ENCODE results near the gene TMEM132D. TPM values are rescaled to one million over a fixed set of nuclear protein-coding genes. Genes with fewer than 3 reads are reported as not detected.

Gene TMEM132D
- total and polyA plus RNA-seq, 2 donors from 2014 or later, result 0.13 TPM; not detected in 1

DNA sequence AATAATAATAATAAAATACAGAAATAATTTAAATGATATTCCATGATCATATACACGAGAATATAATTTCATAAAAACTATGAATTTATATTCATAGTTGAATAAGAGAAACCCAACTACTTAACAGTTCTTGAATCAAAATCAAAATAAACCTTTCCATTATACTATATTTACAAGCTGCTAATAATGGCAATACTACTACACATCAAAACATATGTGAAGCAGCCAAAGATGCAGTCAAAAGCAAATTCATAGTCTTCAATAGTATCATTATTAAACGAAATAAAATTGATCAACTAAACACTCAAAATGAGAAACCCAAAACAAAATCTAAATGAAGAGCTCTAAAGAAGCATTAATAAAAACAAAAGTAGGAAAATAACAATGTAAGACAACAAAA is 197.1 kb downstream of the TMEM132D start:
- intact Hi-C loops (cut with DNase I), result no loop called here
- DNase-seq (no peak), FAIRE-seq (no peak)
- Histone ChIP-seq H3K4me1 (ENCODE audit: control insufficient read depth in 2 of 3, insufficient read depth in 2 of 3, low read depth in 1 of 3, low read length in 3 of 3) (no peaks in the 10 kb centered on the region), H3K27me3 (ENCODE audit: control insufficient read depth, insufficient read depth, low read length) (no peaks in the 10 kb centered on the region), H3K27ac (ENCODE audit: low read depth in 2 of 2, low read length in 2 of 2) (no peak overlapping the region), H3K9ac (ENCODE audit: low read length in 3 of 3) (no peak overlapping the region), H3K4me3 (ENCODE audit: low read length in 3 of 3) (no peak overlapping the region), H3K9me3 (ENCODE audit: control insufficient read depth in 2 of 3, insufficient read depth in 1 of 3, low read length in 3 of 3) (peaks cover 0 to 12% (median 0%) of the 10 kb centered on the region in 3 donors), H3K36me3 (ENCODE audit: control insufficient read depth in 2 of 3, insufficient read depth in 3 of 3, low read length in 3 of 3) (no peaks in the 10 kb centered on the region)
- TF ChIP-seq, protein P1, sequence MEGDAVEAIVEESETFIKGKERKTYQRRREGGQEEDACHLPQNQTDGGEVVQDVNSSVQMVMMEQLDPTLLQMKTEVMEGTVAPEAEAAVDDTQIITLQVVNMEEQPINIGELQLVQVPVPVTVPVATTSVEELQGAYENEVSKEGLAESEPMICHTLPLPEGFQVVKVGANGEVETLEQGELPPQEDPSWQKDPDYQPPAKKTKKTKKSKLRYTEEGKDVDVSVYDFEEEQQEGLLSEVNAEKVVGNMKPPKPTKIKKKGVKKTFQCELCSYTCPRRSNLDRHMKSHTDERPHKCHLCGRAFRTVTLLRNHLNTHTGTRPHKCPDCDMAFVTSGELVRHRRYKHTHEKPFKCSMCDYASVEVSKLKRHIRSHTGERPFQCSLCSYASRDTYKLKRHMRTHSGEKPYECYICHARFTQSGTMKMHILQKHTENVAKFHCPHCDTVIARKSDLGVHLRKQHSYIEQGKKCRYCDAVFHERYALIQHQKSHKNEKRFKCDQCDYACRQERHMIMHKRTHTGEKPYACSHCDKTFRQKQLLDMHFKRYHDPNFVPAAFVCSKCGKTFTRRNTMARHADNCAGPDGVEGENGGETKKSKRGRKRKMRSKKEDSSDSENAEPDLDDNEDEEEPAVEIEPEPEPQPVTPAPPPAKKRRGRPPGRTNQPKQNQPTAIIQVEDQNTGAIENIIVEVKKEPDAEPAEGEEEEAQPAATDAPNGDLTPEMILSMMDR (IDR thresholded peaks at IDR 0.05; ENCODE audit: borderline replicate concordance, extremely low read depth, insufficient read depth), result no peak

DNA sequence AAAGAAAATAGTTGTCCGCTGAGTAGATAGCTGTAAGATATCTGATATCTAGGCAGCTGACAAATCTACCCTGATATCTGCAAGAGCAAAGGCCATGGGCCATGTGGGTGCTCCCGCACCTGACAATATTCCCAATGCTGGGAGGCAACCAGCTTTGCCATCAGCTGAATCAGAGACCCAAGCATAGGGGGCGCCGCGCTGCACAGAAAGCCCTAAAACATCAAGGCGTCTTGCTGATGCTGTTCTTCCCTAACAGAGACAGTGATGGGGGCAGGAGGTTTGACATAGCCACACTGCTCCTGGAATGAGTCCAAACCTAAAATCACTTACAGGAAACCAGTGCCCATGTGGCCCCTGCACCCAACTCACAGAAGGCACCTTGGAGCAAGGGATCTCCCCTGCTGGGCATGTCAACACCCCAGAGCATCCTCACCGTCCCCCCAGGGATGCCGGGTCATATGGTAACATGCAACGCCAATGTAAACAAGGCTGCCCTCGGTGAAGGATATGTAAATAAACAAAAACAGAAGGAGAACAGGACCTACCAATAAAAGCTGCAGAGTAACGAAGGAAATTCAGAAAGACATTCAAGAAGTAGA is 199.5 kb downstream of the TMEM132D start:
- no peak overlapping the region for H3K9ac ChIP-seq (ENCODE audit: low read length in 3 of 3)
- FAIRE-seq (no peak), DNase-seq (no peak)
- no peak overlapping the region for H3K27ac ChIP-seq (ENCODE audit: low read depth in 2 of 2, low read length in 2 of 2)
- H3K27me3 ChIP-seq (ENCODE audit: control insufficient read depth, insufficient read depth, low read length), result no peaks in the 10 kb centered on the region
- peaks cover 0 to 12% (median 0%) of the 10 kb centered on the region in 3 donors for H3K9me3 ChIP-seq (ENCODE audit: control insufficient read depth in 2 of 3, insufficient read depth in 1 of 3, low read length in 3 of 3)
- no peaks in the 10 kb centered on the region for H3K36me3 ChIP-seq (ENCODE audit: control insufficient read depth in 2 of 3, insufficient read depth in 3 of 3, low read length in 3 of 3)
- no peak overlapping the region for H3K4me3 ChIP-seq (ENCODE audit: low read length in 3 of 3)
- TF ChIP-seq, protein P1 (IDR thresholded peaks at IDR 0.05; ENCODE audit: borderline replicate concordance, extremely low read depth, insufficient read depth), result no peak
- no peaks in the 10 kb centered on the region for H3K4me1 ChIP-seq (ENCODE audit: control insufficient read depth in 2 of 3, insufficient read depth in 2 of 3, low read depth in 1 of 3, low read length in 3 of 3)
- intact Hi-C loops (cut with DNase I), result no loop called here

DNA sequence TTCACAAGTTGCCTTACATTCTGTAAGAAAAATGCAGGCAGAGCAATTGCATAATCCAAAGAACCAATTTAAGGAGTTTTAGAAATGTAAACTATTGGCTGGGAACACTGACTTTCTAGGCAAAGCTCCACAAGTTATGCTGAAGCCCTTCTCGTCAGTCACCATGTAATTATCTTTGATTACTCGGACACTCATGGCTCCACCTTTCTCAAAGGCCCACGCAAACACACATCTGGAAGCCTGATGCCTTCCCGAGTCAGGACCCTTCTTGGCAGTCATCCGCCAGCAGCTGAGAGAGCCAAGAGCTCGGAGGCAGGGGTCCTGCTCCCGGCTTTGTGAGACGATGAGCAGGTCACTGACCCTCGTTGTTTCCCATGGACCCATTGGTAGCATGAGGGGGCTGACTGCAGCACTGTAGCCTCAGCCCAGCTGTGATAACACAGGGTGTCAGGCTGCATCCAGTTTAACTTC is 202.2 kb downstream of the TMEM132D start:
- Histone ChIP-seq H3K27me3 (ENCODE audit: control insufficient read depth, insufficient read depth, low read length) (no peaks in the 10 kb centered on the region), H3K27ac (ENCODE audit: low read depth in 2 of 2, low read length in 2 of 2) (no peak overlapping the region), H3K4me1 (ENCODE audit: control insufficient read depth in 2 of 3, insufficient read depth in 2 of 3, low read depth in 1 of 3, low read length in 3 of 3) (no peaks in the 10 kb centered on the region), H3K36me3 (ENCODE audit: control insufficient read depth in 2 of 3, insufficient read depth in 3 of 3, low read length in 3 of 3) (no peaks in the 10 kb centered on the region), H3K9me3 (ENCODE audit: control insufficient read depth in 2 of 3, insufficient read depth in 1 of 3, low read length in 3 of 3) (peaks cover 0 to 5% (median 0%) of the 10 kb centered on the region in 3 donors), H3K4me3 (ENCODE audit: low read length in 3 of 3) (no peak overlapping the region), H3K9ac (ENCODE audit: low read length in 3 of 3) (no peak overlapping the region)
- TF ChIP-seq, protein P1 (IDR thresholded peaks at IDR 0.05; ENCODE audit: borderline replicate concordance, extremely low read depth, insufficient read depth), result no peak
- FAIRE-seq, result no peak
- DNase-seq, result no peak
- intact Hi-C loops (cut with DNase I), result no loop called here

Data from kidney (tissue), 14 donors.